ENCODE measurements around the gene STPG3. TPM values are rescaled to one million over a fixed set of nuclear protein-coding genes. Genes with fewer than 3 reads are reported as not detected.
A peak's percentile ranks its signal among the peaks of the same experiment; 100 is the strongest.

Gene STPG3
- total and polyA plus RNA-seq, 2 of the 13 experiments (the other 11 are each of a cell fraction or from before 2014, with no cell fraction given): not detected

DNA sequence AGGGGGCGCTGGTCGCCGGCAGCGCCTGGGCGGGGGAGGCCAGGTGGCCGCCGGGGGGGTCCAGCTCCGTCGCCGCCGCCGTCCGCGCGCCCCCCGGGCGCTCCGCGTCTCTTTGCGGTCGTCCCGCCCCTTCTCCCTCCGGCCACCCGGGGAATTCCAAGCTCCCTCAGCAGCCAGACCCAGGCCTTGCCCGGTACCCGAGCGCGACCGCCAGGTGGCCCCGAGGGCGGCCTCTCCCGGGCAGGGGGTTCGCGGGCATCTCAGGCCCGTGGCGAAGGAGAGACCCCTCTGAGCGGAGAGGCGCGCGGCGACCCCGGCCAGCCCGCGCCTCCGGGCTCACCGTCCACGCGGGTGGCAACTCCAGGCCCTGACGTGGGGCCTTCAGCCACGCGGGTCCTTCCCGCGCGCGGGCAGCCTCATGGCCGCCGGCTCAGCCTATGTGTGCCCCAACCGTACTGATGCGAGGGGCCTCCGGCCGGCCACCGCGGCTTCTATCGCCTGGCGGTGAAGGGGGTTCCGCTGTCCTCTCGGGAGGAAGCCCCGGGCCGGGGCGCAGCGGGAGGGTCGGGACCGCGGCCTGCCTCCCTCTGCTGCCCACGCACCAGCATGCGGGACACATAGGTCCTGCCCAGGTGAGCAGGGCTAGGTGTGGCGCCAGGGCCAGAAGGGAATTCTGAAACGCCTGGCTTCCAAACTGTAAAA is 51.5 kb downstream of the STPG3 start (continued):
- TF ChIP-seq SALL2 (CRISPR knock-in tag; IDR thresholded peaks at IDR 0.05): no peak
- TF ChIP-seq, protein P1, sequence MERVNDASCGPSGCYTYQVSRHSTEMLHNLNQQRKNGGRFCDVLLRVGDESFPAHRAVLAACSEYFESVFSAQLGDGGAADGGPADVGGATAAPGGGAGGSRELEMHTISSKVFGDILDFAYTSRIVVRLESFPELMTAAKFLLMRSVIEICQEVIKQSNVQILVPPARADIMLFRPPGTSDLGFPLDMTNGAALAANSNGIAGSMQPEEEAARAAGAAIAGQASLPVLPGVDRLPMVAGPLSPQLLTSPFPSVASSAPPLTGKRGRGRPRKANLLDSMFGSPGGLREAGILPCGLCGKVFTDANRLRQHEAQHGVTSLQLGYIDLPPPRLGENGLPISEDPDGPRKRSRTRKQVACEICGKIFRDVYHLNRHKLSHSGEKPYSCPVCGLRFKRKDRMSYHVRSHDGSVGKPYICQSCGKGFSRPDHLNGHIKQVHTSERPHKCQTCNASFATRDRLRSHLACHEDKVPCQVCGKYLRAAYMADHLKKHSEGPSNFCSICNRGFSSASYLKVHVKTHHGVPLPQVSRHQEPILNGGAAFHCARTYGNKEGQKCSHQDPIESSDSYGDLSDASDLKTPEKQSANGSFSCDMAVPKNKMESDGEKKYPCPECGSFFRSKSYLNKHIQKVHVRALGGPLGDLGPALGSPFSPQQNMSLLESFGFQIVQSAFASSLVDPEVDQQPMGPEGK (CRISPR knock-in tag; IDR thresholded peaks at IDR 0.05): peak; percentile 55

Other genes with a start within 250 kb of the STPG3 start
- gene ABCA2, start 223.0 kb upstream of the STPG3 start, total RNA-seq (2016; rRNA removed; fragmentation: Illumina TruSeq; extraction: Trizol): 0.72 and 2.9 TPM in 2 replicates
- 19.2 and 21.0 TPM in 2 replicates for gene ABCA2, start 223.0 kb upstream of the STPG3 start, polyA plus RNA-seq (2011; rRNA removed)
- not detected in 2 replicates for gene FUT7, start 219.2 kb upstream of the STPG3 start, total RNA-seq (2016; rRNA removed; fragmentation: Illumina TruSeq; extraction: Trizol)
- 0.05 TPM in 1 of 2 replicates, not detected in the other for gene FUT7, start 219.2 kb upstream of the STPG3 start, polyA plus RNA-seq (2011; rRNA removed)
- 0.63 and 0.84 TPM in 2 replicates for gene NPDC1, start 205.1 kb upstream of the STPG3 start, total RNA-seq (2016; rRNA removed; fragmentation: Illumina TruSeq; extraction: Trizol)
- gene NPDC1, start 205.1 kb upstream of the STPG3 start, polyA plus RNA-seq (2011; rRNA removed): 5.4 and 7.0 TPM in 2 replicates
- gene ENTPD2, start 197.2 kb upstream of the STPG3 start, total RNA-seq (2016; rRNA removed; fragmentation: Illumina TruSeq; extraction: Trizol): 0.87 and 0.95 TPM in 2 replicates
- 3.2 and 4.1 TPM in 2 replicates for gene ENTPD2, start 197.2 kb upstream of the STPG3 start, polyA plus RNA-seq (2011; rRNA removed)
- gene SAPCD2, start 180.7 kb upstream of the STPG3 start, total RNA-seq (2016; rRNA removed; fragmentation: Illumina TruSeq; extraction: Trizol): 35.9 and 42.8 TPM in 2 replicates
- gene SAPCD2, start 180.7 kb upstream of the STPG3 start, polyA plus RNA-seq (2011; rRNA removed): 18.7 and 21.9 TPM in 2 replicates
- 6.2 and 6.4 TPM in 2 replicates for gene UAP1L1, start 173.8 kb upstream of the STPG3 start, total RNA-seq (2016; rRNA removed; fragmentation: Illumina TruSeq; extraction: Trizol)
- 5.4 and 6.0 TPM in 2 replicates for gene UAP1L1, start 173.8 kb upstream of the STPG3 start, polyA plus RNA-seq (2011; rRNA removed)
- 19.0 and 48.9 TPM in 2 replicates for gene MAN1B1, start 164.3 kb upstream of the STPG3 start, total RNA-seq (2016; rRNA removed; fragmentation: Illumina TruSeq; extraction: Trizol)
- gene MAN1B1, start 164.3 kb upstream of the STPG3 start, polyA plus RNA-seq (2011; rRNA removed): 59.5 and 60.6 TPM in 2 replicates
- gene DPP7, start 136.6 kb upstream of the STPG3 start, total RNA-seq (2016; rRNA removed; fragmentation: Illumina TruSeq; extraction: Trizol): 0.66 and 1.2 TPM in 2 replicates
- 4.5 and 6.5 TPM in 2 replicates for gene DPP7, start 136.6 kb upstream of the STPG3 start, polyA plus RNA-seq (2011; rRNA removed)
- not detected in 2 replicates for gene GRIN1, start 112.1 kb upstream of the STPG3 start, total RNA-seq (2016; rRNA removed; fragmentation: Illumina TruSeq; extraction: Trizol)
- gene GRIN1, start 112.1 kb upstream of the STPG3 start, polyA plus RNA-seq (2011; rRNA removed): 0.05 and 0.13 TPM in 2 replicates
- not detected in 2 replicates for gene LRRC26, start 81.2 kb upstream of the STPG3 start, total RNA-seq (2016; rRNA removed; fragmentation: Illumina TruSeq; extraction: Trizol)
- gene LRRC26, start 81.2 kb upstream of the STPG3 start, polyA plus RNA-seq (2011; rRNA removed): not detected in 2 replicates
- not detected in 2 replicates for gene TMEM210, start 79.2 kb upstream of the STPG3 start, total RNA-seq (2016; rRNA removed; fragmentation: Illumina TruSeq; extraction: Trizol)
- gene TMEM210, start 79.2 kb upstream of the STPG3 start, polyA plus RNA-seq (2011; rRNA removed): not detected in 2 replicates
- gene ANAPC2, start 62.7 kb upstream of the STPG3 start, total RNA-seq (2016; rRNA removed; fragmentation: Illumina TruSeq; extraction: Trizol): 7.4 and 12.3 TPM in 2 replicates
- 15.4 and 21.6 TPM in 2 replicates for gene ANAPC2, start 62.7 kb upstream of the STPG3 start, polyA plus RNA-seq (2011; rRNA removed)
- 41.2 and 49.4 TPM in 2 replicates for gene SSNA1, start 62.6 kb upstream of the STPG3 start, total RNA-seq (2016; rRNA removed; fragmentation: Illumina TruSeq; extraction: Trizol)
- 35.9 and 44.8 TPM in 2 replicates for gene SSNA1, start 62.6 kb upstream of the STPG3 start, polyA plus RNA-seq (2011; rRNA removed)
- 17.5 and 19.2 TPM in 2 replicates for gene TPRN, start 50.5 kb upstream of the STPG3 start, total RNA-seq (2016; rRNA removed; fragmentation: Illumina TruSeq; extraction: Trizol)
- 10.1 and 12.4 TPM in 2 replicates for gene TPRN, start 50.5 kb upstream of the STPG3 start, polyA plus RNA-seq (2011; rRNA removed)
- gene TMEM203, start 45.6 kb upstream of the STPG3 start, total RNA-seq (2016; rRNA removed; fragmentation: Illumina TruSeq; extraction: Trizol): 36.7 and 36.9 TPM in 2 replicates
- 23.0 and 23.4 TPM in 2 replicates for gene TMEM203, start 45.6 kb upstream of the STPG3 start, polyA plus RNA-seq (2011; rRNA removed)
- 4.9 and 8.7 TPM in 2 replicates for gene NDOR1, start 45.6 kb upstream of the STPG3 start, total RNA-seq (2016; rRNA removed; fragmentation: Illumina TruSeq; extraction: Trizol)
- 3.6 and 4.2 TPM in 2 replicates for gene NDOR1, start 45.6 kb upstream of the STPG3 start, polyA plus RNA-seq (2011; rRNA removed)
- gene RNF208, start 29.0 kb upstream of the STPG3 start, total RNA-seq (2016; rRNA removed; fragmentation: Illumina TruSeq; extraction: Trizol): 1.8 and 2.1 TPM in 2 replicates
- 1.6 and 2.0 TPM in 2 replicates for gene RNF208, start 29.0 kb upstream of the STPG3 start, polyA plus RNA-seq (2011; rRNA removed)
- 2.1 and 3.4 TPM in 2 replicates for gene CYSRT1, start 26.1 kb upstream of the STPG3 start, total RNA-seq (2016; rRNA removed; fragmentation: Illumina TruSeq; extraction: Trizol)
- 1.5 and 1.7 TPM in 2 replicates for gene CYSRT1, start 26.1 kb upstream of the STPG3 start, polyA plus RNA-seq (2011; rRNA removed)
- gene RNF224, start 23.8 kb upstream of the STPG3 start, total RNA-seq (2016; rRNA removed; fragmentation: Illumina TruSeq; extraction: Trizol): 0.09 and 0.10 TPM in 2 replicates
- gene RNF224, start 23.8 kb upstream of the STPG3 start, polyA plus RNA-seq (2011; rRNA removed): not detected in 2 replicates
- gene SLC34A3, start 20.4 kb upstream of the STPG3 start, total RNA-seq (2016; rRNA removed; fragmentation: Illumina TruSeq; extraction: Trizol): 0.38 and 1.0 TPM in 2 replicates
- gene SLC34A3, start 20.4 kb upstream of the STPG3 start, polyA plus RNA-seq (2011; rRNA removed): 0.07 and 0.20 TPM in 2 replicates
- 412 and 481 TPM in 2 replicates for gene TUBB4B, start 10.0 kb upstream of the STPG3 start, total RNA-seq (2016; rRNA removed; fragmentation: Illumina TruSeq; extraction: Trizol)
- gene TUBB4B, start 10.0 kb upstream of the STPG3 start, polyA plus RNA-seq (2011; rRNA removed): 182 and 243 TPM in 2 replicates
- gene NELFB, start 4.0 kb downstream of the STPG3 start, total RNA-seq (2016; rRNA removed; fragmentation: Illumina TruSeq; extraction: Trizol): 38.7 and 45.8 TPM in 2 replicates
- gene NELFB, start 4.0 kb downstream of the STPG3 start, polyA plus RNA-seq (2011; rRNA removed): 26.5 and 38.0 TPM in 2 replicates
- gene TOR4A, start 26.4 kb downstream of the STPG3 start, total RNA-seq (2016; rRNA removed; fragmentation: Illumina TruSeq; extraction: Trizol): 7.0 and 14.2 TPM in 2 replicates
- gene TOR4A, start 26.4 kb downstream of the STPG3 start, polyA plus RNA-seq (2011; rRNA removed): 11.1 and 16.4 TPM in 2 replicates
- 0.14 and 0.22 TPM in 2 replicates for gene NRARP, start 51.0 kb downstream of the STPG3 start, total RNA-seq (2016; rRNA removed; fragmentation: Illumina TruSeq; extraction: Trizol)
- 0.46 and 0.73 TPM in 2 replicates for gene NRARP, start 51.0 kb downstream of the STPG3 start, polyA plus RNA-seq (2011; rRNA removed)
- gene EXD3, start 171.9 kb downstream of the STPG3 start, total RNA-seq (2016; rRNA removed; fragmentation: Illumina TruSeq; extraction: Trizol): 1.3 and 2.7 TPM in 2 replicates
- 4.8 and 9.1 TPM in 2 replicates for gene EXD3, start 171.9 kb downstream of the STPG3 start, polyA plus RNA-seq (2011; rRNA removed)
- 0.63 and 1.2 TPM in 2 replicates for gene NOXA1, start 172.1 kb downstream of the STPG3 start, total RNA-seq (2016; rRNA removed; fragmentation: Illumina TruSeq; extraction: Trizol)
- gene NOXA1, start 172.1 kb downstream of the STPG3 start, polyA plus RNA-seq (2011; rRNA removed): 0.78 and 2.1 TPM in 2 replicates
- 0.21 and 0.44 TPM in 2 replicates for gene ENTPD8, start 190.1 kb downstream of the STPG3 start, total RNA-seq (2016; rRNA removed; fragmentation: Illumina TruSeq; extraction: Trizol)
- 0.26 and 0.38 TPM in 2 replicates for gene ENTPD8, start 190.1 kb downstream of the STPG3 start, polyA plus RNA-seq (2011; rRNA removed)
- gene NSMF, start 208.0 kb downstream of the STPG3 start, total RNA-seq (2016; rRNA removed; fragmentation: Illumina TruSeq; extraction: Trizol): 38.3 and 44.3 TPM in 2 replicates
- 183 and 271 TPM in 2 replicates for gene NSMF, start 208.0 kb downstream of the STPG3 start, polyA plus RNA-seq (2011; rRNA removed)

Measured in HepG2 (cell line).